ENCODE measurements around the gene USP25.

Gene USP25

DNA sequence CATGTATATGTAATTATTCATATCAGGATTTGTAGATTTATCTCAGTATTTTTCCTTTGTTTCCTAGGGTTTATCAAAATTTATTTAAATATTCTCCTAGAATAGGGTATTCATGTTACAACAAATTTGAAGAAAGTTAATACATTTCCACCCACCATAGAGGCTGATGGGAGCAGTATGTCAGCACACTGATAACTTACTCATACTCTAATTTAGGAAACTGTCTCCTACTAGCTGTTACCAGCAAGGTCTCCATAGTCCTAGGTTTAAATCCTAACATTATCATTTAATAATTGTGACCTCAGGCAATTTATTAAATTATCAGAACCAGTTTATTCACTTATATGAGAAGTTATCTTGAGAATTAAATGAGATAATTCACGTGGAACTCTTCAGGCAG lies 127.0 kb downstream of the USP25 start:
- H3K27ac ChIP-seq: no peak overlapping the region
- no peak for TF ChIP-seq ZFX (IDR thresholded peaks at IDR 0.05; ENCODE audit: borderline replicate concordance)
- TF ChIP-seq, protein P1, sequence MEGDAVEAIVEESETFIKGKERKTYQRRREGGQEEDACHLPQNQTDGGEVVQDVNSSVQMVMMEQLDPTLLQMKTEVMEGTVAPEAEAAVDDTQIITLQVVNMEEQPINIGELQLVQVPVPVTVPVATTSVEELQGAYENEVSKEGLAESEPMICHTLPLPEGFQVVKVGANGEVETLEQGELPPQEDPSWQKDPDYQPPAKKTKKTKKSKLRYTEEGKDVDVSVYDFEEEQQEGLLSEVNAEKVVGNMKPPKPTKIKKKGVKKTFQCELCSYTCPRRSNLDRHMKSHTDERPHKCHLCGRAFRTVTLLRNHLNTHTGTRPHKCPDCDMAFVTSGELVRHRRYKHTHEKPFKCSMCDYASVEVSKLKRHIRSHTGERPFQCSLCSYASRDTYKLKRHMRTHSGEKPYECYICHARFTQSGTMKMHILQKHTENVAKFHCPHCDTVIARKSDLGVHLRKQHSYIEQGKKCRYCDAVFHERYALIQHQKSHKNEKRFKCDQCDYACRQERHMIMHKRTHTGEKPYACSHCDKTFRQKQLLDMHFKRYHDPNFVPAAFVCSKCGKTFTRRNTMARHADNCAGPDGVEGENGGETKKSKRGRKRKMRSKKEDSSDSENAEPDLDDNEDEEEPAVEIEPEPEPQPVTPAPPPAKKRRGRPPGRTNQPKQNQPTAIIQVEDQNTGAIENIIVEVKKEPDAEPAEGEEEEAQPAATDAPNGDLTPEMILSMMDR (IDR thresholded peaks at IDR 0.05): no peak

DNA sequence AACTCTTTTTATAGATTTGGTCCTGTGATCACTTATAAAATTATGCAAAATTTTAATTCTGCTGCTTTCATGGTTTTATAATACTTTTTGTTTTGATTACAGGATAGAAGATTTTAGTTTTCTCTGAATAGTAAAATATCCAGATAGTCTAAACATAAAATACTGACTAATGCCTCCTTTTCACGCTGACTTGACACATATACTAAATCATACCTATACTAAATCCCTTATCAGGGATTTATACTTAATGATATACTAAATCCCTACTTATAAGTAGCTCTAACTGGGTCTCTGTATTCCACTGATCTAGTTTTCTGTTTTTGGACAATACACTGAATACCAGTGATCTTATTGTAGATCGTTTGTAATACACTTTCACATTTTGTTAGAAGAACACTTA lies 128.0 kb downstream of the USP25 start:
- H3K27ac ChIP-seq: no peak overlapping the region
- TF ChIP-seq, protein P1 (IDR thresholded peaks at IDR 0.05): no peak
- TF ChIP-seq ZFX (IDR thresholded peaks at IDR 0.05; ENCODE audit: borderline replicate concordance): no peak

DNA sequence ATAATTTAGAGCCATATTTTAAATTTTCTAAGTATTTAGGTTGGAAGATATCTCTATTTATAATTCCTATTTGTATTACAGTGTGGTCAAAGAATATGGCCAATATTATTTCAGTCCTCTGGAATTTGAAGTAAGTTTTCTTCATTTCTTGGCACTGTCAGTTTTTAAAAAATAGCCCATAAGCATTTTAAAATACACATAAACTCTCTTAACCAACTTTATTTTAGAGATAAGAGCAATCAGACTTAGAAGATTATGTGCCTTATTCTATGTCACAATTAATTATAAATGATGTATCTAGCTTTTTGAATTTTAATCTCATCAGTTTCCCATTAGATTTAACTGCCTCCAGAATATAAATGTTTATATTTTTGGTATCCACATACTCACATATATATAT lies 130.8 kb downstream of the USP25 start:
- TF ChIP-seq, protein P1 (IDR thresholded peaks at IDR 0.05): no peak
- no peak for TF ChIP-seq ZFX (IDR thresholded peaks at IDR 0.05; ENCODE audit: borderline replicate concordance)
- H3K27ac ChIP-seq: no peak overlapping the region

DNA sequence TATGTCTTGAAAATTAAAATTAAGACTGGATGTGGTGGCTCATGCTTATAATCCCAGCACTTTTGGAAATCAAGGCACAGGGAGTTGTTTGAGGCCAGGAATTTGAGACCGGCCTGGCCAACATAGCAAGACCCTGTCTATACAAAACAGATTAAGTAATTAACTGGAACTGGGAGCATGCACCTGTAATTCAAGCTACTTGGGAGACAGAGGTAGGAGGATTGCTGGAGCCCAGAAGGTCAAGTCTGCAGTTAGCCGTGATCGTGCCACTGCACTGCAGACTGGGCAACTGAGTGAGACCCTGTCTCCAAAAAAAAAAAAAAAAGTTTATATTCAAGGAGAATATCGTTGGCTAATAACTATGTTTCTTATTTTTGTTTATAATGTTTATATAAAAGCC lies 139.2 kb downstream of the USP25 start:
- no peak for TF ChIP-seq ZFX (IDR thresholded peaks at IDR 0.05; ENCODE audit: borderline replicate concordance)
- TF ChIP-seq, protein P1 (IDR thresholded peaks at IDR 0.05): no peak

DNA sequence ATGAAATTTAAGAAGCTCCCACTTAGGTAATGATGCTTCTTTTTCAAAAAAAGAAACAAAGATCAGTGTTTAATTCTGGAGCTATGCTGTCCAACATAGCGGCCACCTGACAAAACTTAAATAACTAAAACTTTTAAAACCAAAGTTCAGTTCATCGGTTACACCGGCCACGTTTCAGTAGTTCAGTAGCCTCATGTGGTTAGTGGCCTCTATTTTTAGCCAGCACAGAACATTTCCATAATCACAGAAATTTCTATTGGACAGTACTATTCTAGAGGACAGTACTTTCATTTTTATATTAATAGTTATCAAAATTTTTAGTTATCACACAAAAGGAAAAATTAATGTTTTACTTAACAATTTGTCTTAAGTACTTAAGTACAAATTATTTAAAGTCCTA lies 141.0 kb downstream of the USP25 start:
- no peak overlapping the region for H3K27ac ChIP-seq
- TF ChIP-seq ZFX (IDR thresholded peaks at IDR 0.05; ENCODE audit: borderline replicate concordance): no peak
- TF ChIP-seq, protein P1 (IDR thresholded peaks at IDR 0.05): no peak

More for the DNA sequence above, 139.2 kb downstream of the USP25 start:
- no peak overlapping the region for H3K27ac ChIP-seq

DNA sequence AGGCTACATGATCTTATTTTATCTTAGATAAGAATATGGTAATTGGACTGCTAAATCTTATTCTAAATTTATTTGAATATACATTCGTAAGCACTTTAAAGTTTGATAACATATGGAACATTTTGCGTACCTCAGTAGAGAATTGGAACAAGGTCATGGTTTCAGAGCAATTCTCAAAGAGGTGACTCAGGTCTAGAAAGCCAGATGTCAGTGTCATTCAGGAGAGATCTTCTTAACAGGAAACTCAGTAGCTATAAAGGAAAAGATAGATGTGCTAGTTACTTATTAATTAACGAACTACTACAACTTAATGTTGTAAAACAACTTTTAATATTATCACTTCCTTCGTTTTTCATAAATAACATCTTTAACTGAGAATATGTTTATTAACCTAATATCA lies 142.5 kb downstream of the USP25 start:
- H3K27ac ChIP-seq: no peak overlapping the region
- TF ChIP-seq, protein P1 (IDR thresholded peaks at IDR 0.05): no peak
- no peak for TF ChIP-seq ZFX (IDR thresholded peaks at IDR 0.05; ENCODE audit: borderline replicate concordance)

DNA sequence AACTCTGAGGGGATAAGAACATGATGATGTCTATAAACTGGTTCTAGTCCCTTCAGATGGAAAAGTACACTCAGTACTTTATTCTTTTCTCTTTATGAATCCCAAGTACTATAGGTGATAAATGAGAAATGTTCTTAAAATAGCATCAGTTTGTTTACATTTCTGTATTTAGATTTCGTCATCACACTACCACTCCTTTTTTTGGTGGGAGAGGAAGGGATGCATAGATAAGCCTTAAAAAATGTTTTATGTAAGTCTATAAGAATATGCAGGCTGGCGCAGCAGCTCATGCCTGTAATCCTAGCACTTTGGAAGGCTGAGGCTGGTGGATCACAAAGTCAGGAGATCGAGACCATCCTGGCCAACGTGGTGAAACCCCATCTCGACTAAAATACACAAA lies 144.8 kb downstream of the USP25 start:
- H3K27ac ChIP-seq: peak overlapping the region; percentile 36
- TF ChIP-seq ZFX (IDR thresholded peaks at IDR 0.05; ENCODE audit: borderline replicate concordance): no peak
- TF ChIP-seq, protein P1 (IDR thresholded peaks at IDR 0.05): no peak

All from 22Rv1 (cell line).